Neural crest cell (in vitro differentiated cells): ENCODE measurements around the gene PROSER2. TPM values are rescaled to one million over a fixed set of nuclear protein-coding genes. Genes with fewer than 3 reads are reported as not detected.

ENCODE experiments used
- DNase-seq: peaks from one replicate; pipeline ENCODE4 v3.0.0; 2021; ENCODE audit warnings: low read depth, mixed read lengths, low spot score
- H3K27ac Mint-ChIP-seq: one replicate; pipeline ENCODE4 v1.8.0; 2021; ENCODE audit warnings: mild to moderate bottlenecking, mixed read lengths; ENCODE audit not compliant: unreplicated experiment
- H3K27me3 Mint-ChIP-seq: 2 replicates; pipeline ENCODE4 v1.8.0; 2021; ENCODE audit warnings: low read depth, mild to moderate bottlenecking, mixed read lengths
- H3K36me3 Mint-ChIP-seq: 2 replicates; pipeline ENCODE4 v1.8.0; 2021; ENCODE audit warnings: low read depth, mild to moderate bottlenecking, mixed read lengths
- H3K4me1 Mint-ChIP-seq: 2 replicates; pipeline ENCODE4 v1.8.0; 2021; ENCODE audit warnings: mixed read lengths
- H3K4me3 Mint-ChIP-seq: one replicate; pipeline ENCODE4 v1.8.0; 2021; ENCODE audit warnings: mild to moderate bottlenecking, mixed read lengths
- H3K9me3 Mint-ChIP-seq: 2 replicates; pipeline ENCODE4 v1.8.0; 2021; ENCODE audit warnings: mixed read lengths
- CTCF ChIP-seq: fragments of 200-600 bp; sonication (generic); conservative IDR thresholded peaks from 2 replicates; pipeline ENCODE4 v1.5.0; 2021; ENCODE audit warnings: antibody characterized with exemption, mild to moderate bottlenecking
- total RNA-seq: library from RNA; stranded (reverse); gene quantifications from 2 replicates; pipeline ENCODE4 v1.2.1, GENCODE V29; 2021

PROSER2 gene
- total RNA-seq, 1 donor from 2014 or later = 7.5 TPM

- Mint-ChIP-seq H3K36me3 (no peaks in the 10 kb centered on the region), H3K4me3 (no peak overlapping the region), H3K27me3 (no peaks in the 10 kb centered on the region), H3K4me1 (no peaks in the 10 kb centered on the region), H3K9me3 (no peaks in the 10 kb centered on the region), H3K27ac (no peak overlapping the region)
- TF ChIP-seq CTCF = no peak
- DNase-seq = no peak
Observed at GRCh38 chr10:11861811-11862428, 38.8 kb downstream of the PROSER2 start.

- TF ChIP-seq CTCF = no peak
- DNase-seq = no peak
- Mint-ChIP-seq H3K9me3 (no peaks in the 10 kb centered on the region), H3K36me3 (no peaks in the 10 kb centered on the region), H3K27ac (no peak overlapping the region), H3K27me3 (no peaks in the 10 kb centered on the region), H3K4me1 (peaks cover 5% of the 10 kb centered on the region), H3K4me3 (no peak overlapping the region)
Observed at GRCh38 chr10:11863353-11864109, 40.4 kb downstream of the PROSER2 start.

- DNase-seq = no peak
- H3K27me3 Mint-ChIP-seq = no peaks in the 10 kb centered on the region
- no peaks in the 10 kb centered on the region for H3K36me3 Mint-ChIP-seq
- no peak for TF ChIP-seq CTCF
- H3K9me3 Mint-ChIP-seq = no peaks in the 10 kb centered on the region
- no peak overlapping the region for H3K4me3 Mint-ChIP-seq
- H3K4me1 Mint-ChIP-seq = peaks cover 5% of the 10 kb centered on the region
- H3K27ac Mint-ChIP-seq = no peak overlapping the region
Observed at GRCh38 chr10:11864727-11865126, 41.6 kb downstream of the PROSER2 start.

GRCh38 chr10:11865561-11865960 lies 42.4 kb downstream of the PROSER2 start:
- DNase-seq = no peak
- H3K4me1 Mint-ChIP-seq = peaks cover 5% of the 10 kb centered on the region
- no peak for TF ChIP-seq CTCF
- no peaks in the 10 kb centered on the region for H3K36me3 Mint-ChIP-seq
- no peak overlapping the region for H3K4me3 Mint-ChIP-seq
- H3K27me3 Mint-ChIP-seq = no peaks in the 10 kb centered on the region
- H3K9me3 Mint-ChIP-seq = no peaks in the 10 kb centered on the region
- H3K27ac Mint-ChIP-seq = no peak overlapping the region

- Mint-ChIP-seq H3K36me3 (no peaks in the 10 kb centered on the region), H3K27ac (peak overlapping the region; percentile 19), H3K4me3 (no peak overlapping the region), H3K9me3 (no peaks in the 10 kb centered on the region), H3K4me1 (peaks cover 7% of the 10 kb centered on the region), H3K27me3 (no peaks in the 10 kb centered on the region)
- no peak for TF ChIP-seq CTCF
- DNase-seq = no peak
Observed at GRCh38 chr10:11866199-11866925, 43.2 kb downstream of the PROSER2 start.
